Measurements from ENCODE around the gene JADE1. TPM values are rescaled to one million over a fixed set of nuclear protein-coding genes. Genes with fewer than 3 reads are reported as not detected.

JADE1 gene
- total and polyA plus RNA-seq, 3 donors from 2014 or later: 19.1 to 32.2 (median 28.9) TPM

DNA sequence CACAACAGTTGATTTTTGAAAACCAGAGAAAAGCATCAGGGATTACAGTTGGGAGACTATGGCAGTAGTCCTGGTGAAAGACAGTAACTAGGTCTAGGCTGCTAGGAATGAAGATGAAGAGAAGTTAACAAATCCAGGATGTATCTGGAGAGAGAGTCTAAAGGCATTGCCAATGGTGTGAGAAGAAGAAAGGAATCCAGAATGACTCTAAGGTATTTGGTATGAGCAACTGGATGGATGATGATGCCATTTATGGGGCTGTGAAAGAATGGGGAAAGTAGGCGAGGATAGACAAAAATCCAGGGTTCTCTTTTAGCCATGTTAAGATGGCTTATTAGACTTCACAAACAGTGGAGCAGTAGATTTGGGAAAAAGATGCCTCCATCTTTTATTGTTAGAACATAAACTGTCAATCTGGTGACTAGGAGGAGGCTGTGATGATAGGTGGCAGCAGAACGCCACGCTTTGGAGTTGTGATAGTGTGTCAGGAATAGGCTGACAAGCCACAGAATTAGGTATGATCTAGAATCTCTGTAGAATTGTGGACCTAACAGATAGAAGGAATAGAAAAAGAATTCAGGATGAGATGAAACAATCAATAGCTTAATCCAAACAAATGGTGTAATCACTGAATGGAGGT is 27.3 kb upstream of the JADE1 start:
- no peaks in the 10 kb centered on the region for H3K9me3 ChIP-seq
- H3K4me1 ChIP-seq: no peaks in the 10 kb centered on the region
- intact Hi-C loops (cut with DNase I; ENCODE audit: low total_unique reads): no loop called here
- no peak overlapping the region for H3K4me3 ChIP-seq
- no peak for DNase-seq
- TF ChIP-seq, protein P1, sequence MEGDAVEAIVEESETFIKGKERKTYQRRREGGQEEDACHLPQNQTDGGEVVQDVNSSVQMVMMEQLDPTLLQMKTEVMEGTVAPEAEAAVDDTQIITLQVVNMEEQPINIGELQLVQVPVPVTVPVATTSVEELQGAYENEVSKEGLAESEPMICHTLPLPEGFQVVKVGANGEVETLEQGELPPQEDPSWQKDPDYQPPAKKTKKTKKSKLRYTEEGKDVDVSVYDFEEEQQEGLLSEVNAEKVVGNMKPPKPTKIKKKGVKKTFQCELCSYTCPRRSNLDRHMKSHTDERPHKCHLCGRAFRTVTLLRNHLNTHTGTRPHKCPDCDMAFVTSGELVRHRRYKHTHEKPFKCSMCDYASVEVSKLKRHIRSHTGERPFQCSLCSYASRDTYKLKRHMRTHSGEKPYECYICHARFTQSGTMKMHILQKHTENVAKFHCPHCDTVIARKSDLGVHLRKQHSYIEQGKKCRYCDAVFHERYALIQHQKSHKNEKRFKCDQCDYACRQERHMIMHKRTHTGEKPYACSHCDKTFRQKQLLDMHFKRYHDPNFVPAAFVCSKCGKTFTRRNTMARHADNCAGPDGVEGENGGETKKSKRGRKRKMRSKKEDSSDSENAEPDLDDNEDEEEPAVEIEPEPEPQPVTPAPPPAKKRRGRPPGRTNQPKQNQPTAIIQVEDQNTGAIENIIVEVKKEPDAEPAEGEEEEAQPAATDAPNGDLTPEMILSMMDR (IDR thresholded peaks at IDR 0.05): no peak
- TF ChIP-seq POLR2A (IDR thresholded peaks at IDR 0.05): no peak
- H3K27me3 ChIP-seq: no peaks in the 10 kb centered on the region
- H3K36me3 ChIP-seq (ENCODE audit: low read depth, missing control alignments): no peaks in the 10 kb centered on the region
- H3K27ac ChIP-seq: no peak overlapping the region
- WGBS, 2 donors: 84 to 87% methylated on average over 3 of the region's 3 CpGs

DNA sequence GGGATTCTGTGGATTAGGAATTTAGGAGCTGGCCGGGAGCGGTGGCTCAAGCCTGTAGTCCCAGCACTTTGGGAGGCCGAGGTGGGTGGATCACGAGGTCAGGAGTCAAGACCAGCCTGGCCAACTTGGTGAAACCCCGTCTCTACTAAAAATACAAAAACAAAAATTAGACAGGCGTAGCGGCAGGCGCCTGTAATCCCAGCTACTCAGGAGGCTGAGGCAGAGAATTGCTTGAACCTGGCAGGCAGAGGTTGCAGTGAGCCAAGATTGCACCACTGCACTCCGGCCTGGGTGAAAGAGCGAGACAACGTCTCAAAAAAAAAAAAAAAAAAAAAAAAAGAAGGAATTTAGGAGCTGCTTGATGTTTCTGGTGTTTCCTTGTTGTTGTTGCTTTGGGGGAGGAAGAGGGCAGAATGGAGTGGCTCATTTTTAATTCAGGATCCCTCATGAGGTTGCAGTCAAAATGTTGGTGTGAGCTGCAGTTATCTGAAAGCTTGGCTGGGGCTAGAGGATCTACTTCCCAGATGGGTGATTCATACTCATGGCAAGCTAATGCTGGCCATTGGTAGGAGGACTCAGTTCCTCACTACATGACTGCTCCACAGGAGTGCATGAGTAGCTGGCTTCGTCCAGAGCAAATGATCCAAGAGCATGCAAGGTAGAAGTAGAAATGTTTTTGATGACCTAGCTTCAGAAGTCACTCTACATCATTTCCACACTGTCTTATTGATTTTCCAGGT is 26.5 kb upstream of the JADE1 start:
- no peak for DNase-seq
- no peak for TF ChIP-seq POLR2A (IDR thresholded peaks at IDR 0.05)
- TF ChIP-seq, protein P1 (IDR thresholded peaks at IDR 0.05): no peak
- Histone ChIP-seq H3K27ac (no peak overlapping the region), H3K9me3 (no peaks in the 10 kb centered on the region), H3K4me3 (no peak overlapping the region), H3K27me3 (no peaks in the 10 kb centered on the region), H3K4me1 (no peaks in the 10 kb centered on the region), H3K36me3 (ENCODE audit: low read depth, missing control alignments) (no peaks in the 10 kb centered on the region)
- WGBS, 2 donors: 73 to 83% methylated on average over 12 of the region's 12 CpGs
- intact Hi-C loops (cut with DNase I; ENCODE audit: low total_unique reads): no loop called here

DNA sequence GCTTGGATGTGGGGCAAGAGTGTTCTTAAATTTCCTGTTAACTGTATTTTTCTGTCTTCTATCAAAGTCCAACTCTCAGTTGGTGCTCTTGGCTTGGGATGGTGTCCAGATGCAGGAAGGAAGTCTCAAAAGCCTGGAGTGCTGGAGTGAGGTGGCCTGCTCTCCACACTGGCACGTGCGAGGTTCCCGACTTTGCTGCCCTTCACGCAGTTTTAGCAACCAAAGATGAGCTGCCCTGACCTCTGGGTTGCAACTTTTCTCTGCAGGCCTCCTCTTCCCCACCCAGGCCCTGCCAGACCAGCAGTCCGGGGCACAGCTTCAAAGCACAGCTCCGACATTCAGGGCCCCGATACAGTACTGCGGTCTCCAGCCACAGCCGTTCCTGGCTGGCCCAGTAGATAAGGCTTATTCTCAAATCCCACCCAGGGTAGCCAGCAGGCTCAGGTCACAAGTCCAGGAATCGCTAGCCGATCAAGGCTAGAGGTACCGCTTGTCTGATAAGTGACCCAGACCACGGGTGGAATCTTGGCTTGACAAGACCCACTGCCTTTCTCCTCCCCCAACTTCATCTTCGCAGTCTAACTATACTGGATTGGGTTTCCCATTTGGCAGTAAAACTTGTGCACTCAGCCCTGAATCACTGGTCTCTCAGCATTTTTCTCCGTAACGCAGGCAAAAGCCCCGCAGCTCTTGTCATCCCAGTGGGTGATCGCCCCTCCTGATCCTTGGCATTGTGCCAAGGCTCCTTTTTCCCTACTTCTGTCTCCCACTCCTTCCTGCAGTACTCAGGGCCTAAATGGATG is 21.8 kb upstream of the JADE1 start:
- intact Hi-C loops (cut with DNase I; ENCODE audit: low total_unique reads): no loop called here
- WGBS, 2 donors: 79 to 80% methylated on average over 10 to 18 of the region's 18 CpGs

DNA sequence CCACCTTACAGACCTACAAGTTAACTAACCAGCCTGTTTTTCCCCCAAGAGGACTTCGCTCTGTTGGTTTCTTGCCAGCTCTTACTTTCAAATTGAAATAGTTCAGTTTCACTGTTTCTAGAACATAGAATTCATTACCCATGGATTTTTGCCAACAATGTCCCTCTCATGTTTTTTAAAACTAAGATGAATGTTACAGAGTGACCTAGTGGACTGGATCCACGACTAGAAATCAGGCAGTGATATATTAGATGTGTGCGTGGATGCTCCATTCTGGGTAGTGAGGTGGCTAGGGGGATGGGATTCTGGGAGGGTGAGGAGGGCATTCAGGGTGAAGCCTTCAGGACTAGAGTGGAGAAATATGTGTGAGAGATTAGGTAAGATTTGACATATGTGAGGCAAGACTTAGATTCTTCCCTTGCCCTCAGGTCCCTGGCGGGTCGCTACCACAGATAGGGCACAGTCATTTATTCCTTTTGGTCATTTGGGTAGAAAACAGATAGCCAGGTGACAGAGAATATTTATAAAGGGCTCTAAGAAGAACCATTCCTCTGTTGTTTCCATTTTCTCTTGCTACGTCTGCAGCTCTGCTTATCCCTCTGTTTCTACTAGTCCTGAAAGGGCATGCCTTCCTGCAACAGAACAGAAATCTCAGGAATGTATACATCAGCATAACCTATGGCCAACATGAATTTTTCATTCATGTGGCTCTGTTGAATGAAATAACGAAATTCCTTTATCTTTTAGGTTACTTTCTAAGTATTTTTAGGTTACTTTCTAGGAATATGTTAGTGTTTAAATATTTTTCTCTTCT is 15.4 kb upstream of the JADE1 start:
- 70 to 71% methylated on average over 7 of the region's 7 CpGs for WGBS, 2 donors
- no peak for TF ChIP-seq POLR2A (IDR thresholded peaks at IDR 0.05)
- TF ChIP-seq, protein P1 (IDR thresholded peaks at IDR 0.05): no peak
- Histone ChIP-seq H3K4me1 (no peaks in the 10 kb centered on the region), H3K27me3 (no peaks in the 10 kb centered on the region), H3K9me3 (no peaks in the 10 kb centered on the region), H3K4me3 (no peak overlapping the region), H3K27ac (no peak overlapping the region), H3K36me3 (ENCODE audit: low read depth, missing control alignments) (no peaks in the 10 kb centered on the region)
- intact Hi-C loops (cut with DNase I; ENCODE audit: low total_unique reads): no loop called here
- DNase-seq: no peak

More for the DNA sequence above, 21.8 kb upstream of the JADE1 start:
- TF ChIP-seq POLR2A (IDR thresholded peaks at IDR 0.05): no peak
- TF ChIP-seq, protein P1 (IDR thresholded peaks at IDR 0.05): no peak
- Histone ChIP-seq H3K36me3 (ENCODE audit: low read depth, missing control alignments) (no peaks in the 10 kb centered on the region), H3K27me3 (no peaks in the 10 kb centered on the region), H3K4me1 (no peaks in the 10 kb centered on the region), H3K9me3 (no peaks in the 10 kb centered on the region), H3K27ac (no peak overlapping the region), H3K4me3 (no peak overlapping the region)
- no peak for DNase-seq

Measured in testis (tissue), 3 donors.